Measurements from ENCODE around the gene RIMBP2.

DNA sequence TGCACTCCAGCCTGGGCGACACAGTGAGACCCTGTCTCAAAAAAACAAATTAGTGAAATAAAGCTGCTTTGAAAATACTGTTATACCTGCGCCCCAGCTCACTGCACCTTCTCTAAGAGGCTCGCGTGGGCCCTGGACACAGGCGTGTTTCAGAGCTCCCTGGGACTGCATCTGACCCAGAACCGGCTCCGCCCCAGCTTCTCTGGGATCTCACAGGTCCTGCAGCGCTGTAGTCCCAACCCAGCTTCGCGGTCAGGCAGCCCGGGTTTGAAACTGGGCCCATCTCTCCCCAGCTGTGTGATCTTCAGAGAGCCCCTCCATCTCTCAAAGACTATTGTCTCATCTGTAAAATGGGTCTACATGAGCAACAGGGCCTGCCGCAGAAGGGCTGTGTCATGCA is 7.5 kb downstream of the RIMBP2 start:
- TF ChIP-seq, protein P1, sequence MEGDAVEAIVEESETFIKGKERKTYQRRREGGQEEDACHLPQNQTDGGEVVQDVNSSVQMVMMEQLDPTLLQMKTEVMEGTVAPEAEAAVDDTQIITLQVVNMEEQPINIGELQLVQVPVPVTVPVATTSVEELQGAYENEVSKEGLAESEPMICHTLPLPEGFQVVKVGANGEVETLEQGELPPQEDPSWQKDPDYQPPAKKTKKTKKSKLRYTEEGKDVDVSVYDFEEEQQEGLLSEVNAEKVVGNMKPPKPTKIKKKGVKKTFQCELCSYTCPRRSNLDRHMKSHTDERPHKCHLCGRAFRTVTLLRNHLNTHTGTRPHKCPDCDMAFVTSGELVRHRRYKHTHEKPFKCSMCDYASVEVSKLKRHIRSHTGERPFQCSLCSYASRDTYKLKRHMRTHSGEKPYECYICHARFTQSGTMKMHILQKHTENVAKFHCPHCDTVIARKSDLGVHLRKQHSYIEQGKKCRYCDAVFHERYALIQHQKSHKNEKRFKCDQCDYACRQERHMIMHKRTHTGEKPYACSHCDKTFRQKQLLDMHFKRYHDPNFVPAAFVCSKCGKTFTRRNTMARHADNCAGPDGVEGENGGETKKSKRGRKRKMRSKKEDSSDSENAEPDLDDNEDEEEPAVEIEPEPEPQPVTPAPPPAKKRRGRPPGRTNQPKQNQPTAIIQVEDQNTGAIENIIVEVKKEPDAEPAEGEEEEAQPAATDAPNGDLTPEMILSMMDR (IDR thresholded peaks at IDR 0.05) = no peak
- TF ChIP-seq POLR2A (IDR thresholded peaks at IDR 0.05) = no peak
